ENCODE data around the gene MAP6D1. TPM values are rescaled to one million over a fixed set of nuclear protein-coding genes. Genes with fewer than 3 reads are reported as not detected.

MAP6D1 gene
- total and polyA plus RNA-seq, 2 donors from 2014 or later, result 1.4 to 1.5 TPM

- H3K27me3 ChIP-seq (ENCODE audit: control insufficient read depth, insufficient read depth, low read length), result no peaks in the 10 kb centered on the region
- H3K4me1 ChIP-seq (ENCODE audit: control insufficient read depth in 2 of 3, insufficient read depth in 2 of 3, low read depth in 1 of 3, low read length in 3 of 3), result peaks cover 0 to 6% (median 0%) of the 10 kb centered on the region in 3 donors
- FAIRE-seq (no peak), DNase-seq (no peak)
- H3K36me3 ChIP-seq (ENCODE audit: control insufficient read depth in 2 of 3, insufficient read depth in 3 of 3, low read length in 3 of 3), result peaks cover 0 to 5% (median 5%) of the 10 kb centered on the region in 3 donors
- no peak overlapping the region for H3K27ac ChIP-seq (ENCODE audit: low read depth in 2 of 2, low read length in 2 of 2)
- H3K9ac ChIP-seq (ENCODE audit: low read length in 3 of 3), result no peak overlapping the region
- no peak for TF ChIP-seq CTCF (IDR thresholded peaks at IDR 0.05; ENCODE audit: borderline replicate concordance, extremely low read depth, insufficient read depth)
- intact Hi-C loops (cut with DNase I), result no loop called here
- no peaks in the 10 kb centered on the region for H3K9me3 ChIP-seq (ENCODE audit: control insufficient read depth in 2 of 3, insufficient read depth in 1 of 3, low read length in 3 of 3)
- H3K4me3 ChIP-seq (ENCODE audit: low read length in 3 of 3), result no peak overlapping the region
Observed at GRCh38 chr3:183870563-183870962, 45.2 kb upstream of the MAP6D1 start.

- Histone ChIP-seq H3K9ac (ENCODE audit: low read length in 3 of 3) (no peak overlapping the region), H3K4me1 (ENCODE audit: control insufficient read depth in 2 of 3, insufficient read depth in 2 of 3, low read depth in 1 of 3, low read length in 3 of 3) (peaks cover 0 to 2% (median 0%) of the 10 kb centered on the region in 3 donors), H3K36me3 (ENCODE audit: control insufficient read depth in 2 of 3, insufficient read depth in 3 of 3, low read length in 3 of 3) (peaks cover 0 to 17% (median 11%) of the 10 kb centered on the region in 3 donors), H3K27ac (ENCODE audit: low read depth in 2 of 2, low read length in 2 of 2) (no peak overlapping the region), H3K9me3 (ENCODE audit: control insufficient read depth in 2 of 3, insufficient read depth in 1 of 3, low read length in 3 of 3) (no peaks in the 10 kb centered on the region), H3K27me3 (ENCODE audit: control insufficient read depth, insufficient read depth, low read length) (no peaks in the 10 kb centered on the region), H3K4me3 (ENCODE audit: low read length in 3 of 3) (no peak overlapping the region)
- intact Hi-C loops (cut with DNase I), result no loop called here
- no peak for TF ChIP-seq CTCF (IDR thresholded peaks at IDR 0.05; ENCODE audit: borderline replicate concordance, extremely low read depth, insufficient read depth)
- FAIRE-seq (no peak), DNase-seq (no peak)
Observed at GRCh38 chr3:183868796-183869195, 43.4 kb upstream of the MAP6D1 start.

- intact Hi-C loops (cut with DNase I), result no loop called here
- DNase-seq (peak in 1 of 5 donors; percentile 5), FAIRE-seq (no peak)
- Histone ChIP-seq H3K4me3 (ENCODE audit: low read length in 3 of 3) (no peak overlapping the region), H3K27ac (ENCODE audit: low read depth in 2 of 2, low read length in 2 of 2) (no peak overlapping the region), H3K4me1 (ENCODE audit: control insufficient read depth in 2 of 3, insufficient read depth in 2 of 3, low read depth in 1 of 3, low read length in 3 of 3) (no peaks in the 10 kb centered on the region), H3K9ac (ENCODE audit: low read length in 3 of 3) (no peak overlapping the region), H3K36me3 (ENCODE audit: control insufficient read depth in 2 of 3, insufficient read depth in 3 of 3, low read length in 3 of 3) (peaks cover 2 to 35% (median 24%) of the 10 kb centered on the region in 3 donors), H3K9me3 (ENCODE audit: control insufficient read depth in 2 of 3, insufficient read depth in 1 of 3, low read length in 3 of 3) (no peaks in the 10 kb centered on the region), H3K27me3 (ENCODE audit: control insufficient read depth, insufficient read depth, low read length) (no peaks in the 10 kb centered on the region)
- no peak for TF ChIP-seq CTCF (IDR thresholded peaks at IDR 0.05; ENCODE audit: borderline replicate concordance, extremely low read depth, insufficient read depth)
Observed at GRCh38 chr3:183862610-183863009, 37.2 kb upstream of the MAP6D1 start.

GRCh38 chr3:183857863-183858262 lies 32.5 kb upstream of the MAP6D1 start:
- intact Hi-C loops (cut with DNase I), result no loop called here
- Histone ChIP-seq H3K27me3 (ENCODE audit: control insufficient read depth, insufficient read depth, low read length) (no peaks in the 10 kb centered on the region), H3K4me3 (ENCODE audit: low read length in 3 of 3) (no peak overlapping the region), H3K27ac (ENCODE audit: low read depth in 2 of 2, low read length in 2 of 2) (no peak overlapping the region), H3K4me1 (ENCODE audit: control insufficient read depth in 2 of 3, insufficient read depth in 2 of 3, low read depth in 1 of 3, low read length in 3 of 3) (no peaks in the 10 kb centered on the region), H3K9me3 (ENCODE audit: control insufficient read depth in 2 of 3, insufficient read depth in 1 of 3, low read length in 3 of 3) (no peaks in the 10 kb centered on the region), H3K36me3 (ENCODE audit: control insufficient read depth in 2 of 3, insufficient read depth in 3 of 3, low read length in 3 of 3) (peaks cover 2 to 30% (median 9%) of the 10 kb centered on the region in 3 donors), H3K9ac (ENCODE audit: low read length in 3 of 3) (no peak overlapping the region)
- FAIRE-seq (no peak), DNase-seq (no peak)
- no peak for TF ChIP-seq CTCF (IDR thresholded peaks at IDR 0.05; ENCODE audit: borderline replicate concordance, extremely low read depth, insufficient read depth)
